HG02588 (cell line): Measurements from ENCODE around the gene NME4.
"Not testable (repeated sequence)": the region's sequence is repeated elsewhere in the genome, so short reads cannot be mapped to it uniquely, and the experiment has no call there.

ENCODE experiments used
- ATAC-seq: cut with Tn5 transposase; IDR thresholded peaks from one replicate; pipeline ENCODE4 v1.9.1; 2021; ENCODE audit warnings: mild to moderate bottlenecking, moderate library complexity; ENCODE audit not compliant: unreplicated experiment

The NME4 gene

DNA sequence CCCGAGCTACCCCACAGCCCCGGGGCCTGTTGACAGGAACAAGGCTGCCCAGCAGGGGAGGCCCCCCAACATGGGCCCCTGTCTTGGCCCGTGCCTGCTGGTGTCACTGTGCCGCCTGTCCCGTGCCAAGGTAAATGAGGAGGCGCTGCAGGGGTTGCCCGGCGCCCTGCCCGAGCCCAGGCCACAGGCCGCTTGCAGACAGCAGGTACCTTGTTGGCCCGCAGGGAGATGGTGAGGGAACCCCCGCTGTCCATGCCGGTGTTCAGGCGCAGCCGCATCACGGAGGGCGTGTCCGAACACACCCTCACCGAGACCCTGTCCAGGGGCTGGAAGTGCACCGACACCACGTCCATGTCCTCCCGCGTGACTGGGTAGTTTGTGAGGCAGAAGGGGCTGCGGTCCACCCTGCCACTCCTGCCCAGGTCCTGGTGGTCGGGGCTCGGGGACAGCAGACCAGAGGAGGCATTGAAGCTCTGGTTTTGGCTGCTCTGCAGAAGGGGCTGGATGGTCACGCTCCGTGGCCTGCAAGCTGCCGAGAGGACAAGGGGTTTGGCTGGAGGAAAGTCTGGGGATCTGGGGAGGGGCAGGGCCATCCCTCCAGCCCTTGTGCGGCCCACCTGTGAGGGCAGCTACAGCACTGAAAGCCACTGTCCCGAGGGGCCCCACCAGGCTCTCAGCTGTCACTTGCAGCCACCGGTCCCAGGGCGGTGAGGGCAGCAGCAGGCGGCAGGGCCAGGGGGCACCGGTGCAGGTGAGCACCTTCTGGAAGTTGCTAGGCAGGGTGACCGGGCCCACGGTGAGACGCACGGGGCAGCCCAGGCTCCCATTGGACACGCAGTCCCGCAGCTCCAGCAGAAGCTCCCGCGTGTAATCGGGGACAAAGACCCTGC lies 20.8 kb upstream of the NME4 start:
- no peak for ATAC-seq

- no peak for ATAC-seq
Measured at GRCh38 chr16:376817-377418, 20.1 kb upstream of the NME4 start.

DNA sequence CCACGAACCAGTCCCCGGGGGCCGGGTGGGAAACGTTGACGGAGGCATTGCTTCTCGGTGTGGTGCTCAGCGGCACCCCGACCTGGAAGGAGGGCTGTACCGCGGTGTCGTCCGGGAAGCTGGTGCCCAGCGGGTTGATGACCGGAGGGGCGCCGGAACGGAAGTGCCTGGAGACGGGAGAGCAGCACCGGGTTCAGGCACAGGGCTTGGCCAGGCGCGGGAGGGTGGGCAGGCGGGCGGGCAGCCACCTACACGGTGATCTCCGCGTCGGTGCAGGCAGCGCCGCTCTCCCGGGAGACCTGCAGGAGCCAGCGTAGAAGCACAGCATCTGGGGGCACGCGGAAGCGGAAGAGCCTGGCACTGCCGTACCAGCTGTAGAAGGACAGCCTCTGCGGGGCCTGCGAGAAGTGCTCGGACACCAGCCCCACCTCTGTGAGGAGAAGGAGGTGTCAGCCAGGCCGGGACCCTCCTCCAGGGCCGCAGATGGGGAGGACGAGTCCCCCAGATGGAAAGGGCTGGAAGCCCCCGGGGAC lies 19.5 kb upstream of the NME4 start:
- ATAC-seq: no peak

- ATAC-seq: not testable (repeated sequence)
Measured at GRCh38 chr16:378113-378820, 18.7 kb upstream of the NME4 start.

DNA sequence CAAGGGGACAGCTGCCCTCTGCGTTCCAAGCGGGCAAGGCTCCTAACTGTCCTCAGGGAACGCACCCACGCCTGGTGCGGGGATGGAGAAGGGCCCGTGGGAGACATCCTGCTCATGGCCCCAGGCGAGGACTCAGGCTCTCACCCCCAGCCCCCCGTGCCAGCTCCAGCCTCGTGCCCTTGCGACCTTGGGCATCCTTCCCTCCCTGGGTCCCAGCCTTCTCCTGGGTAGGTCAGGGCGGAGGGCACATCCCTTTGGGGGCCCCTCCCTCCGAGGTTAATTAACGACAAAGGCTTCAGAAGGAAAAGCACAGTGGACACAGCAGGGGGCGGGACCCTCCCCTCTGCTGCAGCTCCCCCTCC lies 18.2 kb upstream of the NME4 start:
- no peak for ATAC-seq

DNA sequence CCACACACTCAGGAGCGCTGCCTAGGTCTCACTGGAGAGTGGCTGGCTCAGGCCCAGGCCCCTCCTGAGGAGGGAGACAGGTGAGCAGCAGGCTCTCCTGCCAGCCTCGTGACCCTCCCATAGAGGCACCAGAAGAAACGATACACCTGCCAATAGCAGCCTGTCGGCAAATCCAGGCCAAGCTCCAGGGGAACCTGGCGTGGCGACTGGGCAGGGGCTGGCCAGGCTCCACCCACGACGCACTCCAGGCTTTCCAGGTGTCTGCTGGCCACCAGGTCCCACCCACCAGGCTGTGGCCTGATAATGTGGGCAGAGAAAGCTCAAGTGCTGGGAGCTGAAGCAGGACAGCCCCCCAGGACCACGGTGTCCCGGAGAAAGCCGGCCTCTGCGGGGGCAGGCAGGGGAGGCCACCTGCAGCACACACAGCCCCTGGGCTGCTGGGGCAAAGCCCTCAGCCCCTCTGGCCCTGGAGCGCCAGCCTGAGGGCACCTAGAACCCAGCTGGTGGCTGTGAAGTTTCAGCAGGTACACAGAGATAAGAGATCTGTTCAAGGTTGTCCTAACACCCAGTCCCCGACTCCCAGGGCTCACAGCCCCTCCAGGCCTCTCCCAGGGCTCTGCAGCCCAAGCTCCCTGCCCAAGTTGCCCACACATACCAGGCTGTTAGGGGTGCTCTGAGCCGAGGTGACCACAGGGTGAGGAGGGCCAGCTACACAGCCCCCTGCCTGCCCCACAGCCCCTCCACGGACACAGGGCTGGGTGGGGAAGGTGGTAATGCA lies 17.6 kb upstream of the NME4 start:
- no peak for ATAC-seq

- no peak for ATAC-seq
Measured at GRCh38 chr16:379961-380761, 16.8 kb upstream of the NME4 start.

GRCh38 chr16:380762-381011 lies 16.3 kb upstream of the NME4 start:
- no peak for ATAC-seq

GRCh38 chr16:381012-381788 lies 15.8 kb upstream of the NME4 start:
- ATAC-seq: peak; percentile 11

- ATAC-seq: peak; percentile 43
Measured at GRCh38 chr16:381789-382717, 14.9 kb upstream of the NME4 start, which contains the start of gene PGAP6. TSS of gene PGAP6 (minus strand) at chr16:381978. CDS start at chr16:381821, 157 bp downstream.

DNA sequence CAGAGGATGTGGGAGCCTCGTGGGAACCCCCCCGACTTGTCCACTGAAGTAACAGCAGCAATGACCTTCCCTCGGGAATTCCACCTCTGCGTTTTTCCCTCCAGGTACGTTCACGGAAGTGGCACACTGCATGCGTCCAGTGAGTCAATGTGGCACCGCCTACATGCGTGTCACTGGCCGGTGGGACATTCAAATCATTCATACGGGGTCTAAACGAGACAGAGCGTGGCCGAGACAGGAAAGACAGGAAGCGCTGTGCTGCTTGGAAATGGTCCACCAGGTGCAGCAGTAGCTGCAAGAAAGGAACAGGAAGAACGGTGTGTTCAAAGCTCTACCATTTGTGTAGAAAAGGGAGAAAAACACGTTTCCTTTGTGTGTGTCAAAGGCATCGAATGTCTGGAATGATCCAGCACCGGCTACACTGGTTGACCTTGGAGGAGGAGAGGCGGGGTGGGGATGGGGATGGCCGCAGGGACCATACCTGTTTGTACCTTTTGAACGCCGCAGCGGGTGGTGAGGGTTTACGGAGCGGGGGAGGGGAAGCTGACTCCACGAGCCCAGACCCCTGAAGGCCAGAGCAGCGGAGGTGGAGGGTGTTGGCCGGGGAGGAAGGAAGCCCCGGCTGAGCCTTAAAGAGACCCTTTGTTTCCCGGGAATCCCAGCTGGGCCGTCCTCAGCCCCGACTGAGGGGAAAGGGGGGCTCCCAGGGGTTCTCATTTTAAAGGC lies 13.5 kb upstream of the NME4 start:
- no peak for ATAC-seq

DNA sequence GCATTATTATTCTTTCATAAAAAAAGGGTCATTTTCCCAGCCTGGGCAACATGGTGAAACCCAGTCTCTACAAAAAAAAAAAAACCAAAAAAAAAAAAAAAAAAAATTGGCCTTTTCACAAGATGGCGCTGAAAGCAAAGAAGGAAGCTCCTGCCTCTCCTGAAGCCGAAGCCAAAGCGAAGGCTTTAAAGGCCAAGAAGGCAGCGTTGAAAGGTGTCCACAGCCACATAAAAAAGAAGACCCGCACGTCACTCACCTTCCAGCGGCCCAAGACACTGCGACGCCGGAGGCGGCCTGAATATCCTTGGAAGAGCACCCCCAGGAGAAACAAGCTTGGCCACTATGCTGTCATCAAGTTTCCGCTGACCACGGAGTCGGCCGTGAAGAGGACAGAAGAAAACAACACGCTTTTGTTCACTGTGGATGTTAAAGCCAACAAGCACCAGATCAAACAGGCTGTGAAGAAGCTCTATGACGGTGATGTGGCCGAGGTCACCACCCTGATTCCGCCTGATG lies 10.3 kb upstream of the NME4 start:
- ATAC-seq: no peak

- ATAC-seq: not testable (repeated sequence)
Measured at GRCh38 chr16:387761-388666, 9.0 kb upstream of the NME4 start.

GRCh38 chr16:389352-389751 lies 7.6 kb upstream of the NME4 start:
- no peak for ATAC-seq

GRCh38 chr16:391885-392335 lies 5.1 kb upstream of the NME4 start:
- ATAC-seq: no peak

DNA sequence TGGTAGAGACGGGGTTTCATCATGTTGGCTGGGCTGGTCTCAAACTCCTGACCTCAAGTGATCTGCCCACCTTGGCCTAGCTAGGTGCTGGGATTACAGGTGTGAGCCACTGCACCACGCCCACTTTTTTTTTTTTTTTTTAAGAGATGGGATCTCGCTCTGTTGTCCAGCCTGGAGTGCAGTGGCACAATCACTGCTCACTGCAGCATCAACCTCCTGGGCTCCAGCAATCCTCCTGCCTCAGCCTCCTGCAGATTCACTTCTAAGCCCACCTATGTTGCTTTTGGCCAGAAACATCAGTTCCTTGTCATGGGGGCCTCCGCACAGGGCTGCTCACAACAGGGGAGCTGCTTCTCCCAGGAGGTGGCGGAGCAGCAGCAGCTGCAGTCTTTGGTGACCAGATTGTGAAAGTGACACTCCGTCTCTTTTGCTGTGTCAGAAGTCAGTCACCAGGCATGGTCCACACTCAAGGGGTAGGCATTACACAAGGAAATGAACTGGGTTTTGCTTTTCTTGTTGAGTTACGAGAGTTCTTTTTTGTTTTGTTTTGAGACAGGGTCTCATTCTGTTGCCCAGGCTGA lies 4.5 kb upstream of the NME4 start:
- no peak for ATAC-seq
